ENCODE measurements around the gene CDON.

- no peak for TF ChIP-seq GATA2 (IDR thresholded peaks at IDR 0.05; ENCODE audit: low read depth, low read length)
- TF ChIP-seq GATA3 (IDR thresholded peaks at IDR 0.05; ENCODE audit: low read depth, low read length): no peak
Observed at GRCh38 chr11:125978181-125978716, 84.4 kb downstream of the CDON start.
